HUES64 (cell line): Measurements from ENCODE around the gene HEPN1.

Experiments
- H3K27ac ChIP-seq: 2 replicates; pipeline ENCODE4 v1.7.0; 2013; ENCODE audit warnings: low read depth, low read length, inconsistent platforms
- H3K27me3 ChIP-seq: 2 replicates; pipeline ENCODE4 v1.6.1; 2013; ENCODE audit warnings: mild to moderate bottlenecking, low read length; ENCODE audit not compliant: insufficient read depth
- H3K36me3 ChIP-seq: 2 replicates; pipeline ENCODE4 v1.6.1; 2013; ENCODE audit warnings: mild to moderate bottlenecking, low read length; ENCODE audit not compliant: insufficient read depth
- H3K4me1 ChIP-seq: 2 replicates; pipeline ENCODE4 v1.6.1; 2013; ENCODE audit warnings: mild to moderate bottlenecking, low read length, moderate library complexity; ENCODE audit not compliant: insufficient read depth
- H3K4me3 ChIP-seq: 2 replicates; pipeline ENCODE4 v1.5.1; 2013; ENCODE audit warnings: mild to moderate bottlenecking, low read length, moderate library complexity
- H3K9ac ChIP-seq: 2 replicates; pipeline ENCODE4 v1.6.1; 2013; ENCODE audit warnings: mild to moderate bottlenecking, low read depth, low read length
- H3K9me3 ChIP-seq: 2 replicates; pipeline ENCODE4 v1.6.1; 2013; ENCODE audit warnings: low read depth, low read length; ENCODE audit not compliant: insufficient read depth
- WGBS: fragments of 150-250, 120-280 bp; methylation state at CpG from one replicate; pipeline ENCODE4 v1.1.7; 2013; ENCODE audit warnings: missing lambda C conversion rate; 5-methylcytosine and 5-hydroxymethylcytosine counted together

The HEPN1 gene

GRCh38 chr11:124886476-124886875 lies 32.6 kb upstream of the HEPN1 start:
- no peak overlapping the region for H3K4me3 ChIP-seq
- no peak overlapping the region for H3K27ac ChIP-seq
- H3K4me1 ChIP-seq: no peaks in the 10 kb centered on the region
- WGBS: 85% methylated on average over 10 of the region's 11 CpGs
- no peak overlapping the region for H3K9ac ChIP-seq
- H3K36me3 ChIP-seq: no peaks in the 10 kb centered on the region
- no peaks in the 10 kb centered on the region for H3K9me3 ChIP-seq
- H3K27me3 ChIP-seq: peaks cover 7% of the 10 kb centered on the region; the same call in 1 of the 2 replicates

DNA sequence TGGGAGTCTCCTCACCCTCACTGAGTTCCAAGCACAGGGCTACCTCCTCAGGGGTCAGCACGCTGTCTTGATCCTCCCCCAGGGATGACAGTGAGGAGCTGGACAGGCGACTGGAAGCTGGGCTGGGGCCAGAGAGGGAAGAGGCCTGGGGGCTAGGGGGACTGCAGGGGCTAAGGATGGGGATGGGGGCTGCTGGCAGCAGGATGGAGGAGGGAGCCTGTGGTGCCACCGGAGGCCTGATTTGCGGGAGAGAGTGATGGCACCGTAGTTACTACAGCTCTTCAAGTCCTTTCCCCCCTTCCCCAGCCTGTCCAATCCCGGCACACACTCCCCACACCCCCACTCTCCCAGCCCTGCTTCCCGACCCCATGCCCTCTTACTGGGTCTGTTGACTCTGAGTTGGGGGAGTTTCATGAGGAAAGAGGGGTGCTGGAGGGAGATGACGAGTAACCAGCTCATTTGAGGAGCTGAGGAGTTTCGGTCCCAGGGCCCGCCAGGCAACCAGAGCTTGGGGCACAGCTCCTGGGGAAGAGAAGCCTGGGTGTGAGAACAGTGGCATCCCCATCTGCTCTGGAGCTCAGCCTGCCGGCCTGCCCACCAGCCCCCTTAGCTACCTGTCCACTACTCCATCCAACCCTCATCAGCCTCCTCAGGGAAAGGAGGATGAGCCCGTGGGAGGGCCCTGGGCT lies 31.9 kb upstream of the HEPN1 start:
- 94% methylated on average over 12 of the region's 12 CpGs for WGBS

GRCh38 chr11:124887667-124888013 lies 31.4 kb upstream of the HEPN1 start:
- peaks cover 7% of the 10 kb centered on the region; the same call in 1 of the 2 replicates for H3K27me3 ChIP-seq
- H3K9ac ChIP-seq: no peak overlapping the region
- H3K36me3 ChIP-seq: no peaks in the 10 kb centered on the region
- no peak overlapping the region for H3K27ac ChIP-seq
- 96% methylated on average over 2 of the region's 3 CpGs for WGBS
- H3K4me3 ChIP-seq: no peak overlapping the region
- no peaks in the 10 kb centered on the region for H3K4me1 ChIP-seq
- H3K9me3 ChIP-seq: no peaks in the 10 kb centered on the region

More for the DNA sequence above, 31.9 kb upstream of the HEPN1 start:
- Histone ChIP-seq H3K4me3 (no peak overlapping the region), H3K27me3 (peaks cover 7% of the 10 kb centered on the region; the same call in 1 of the 2 replicates), H3K9me3 (no peaks in the 10 kb centered on the region), H3K27ac (no peak overlapping the region), H3K4me1 (no peaks in the 10 kb centered on the region), H3K9ac (no peak overlapping the region), H3K36me3 (no peaks in the 10 kb centered on the region)

DNA sequence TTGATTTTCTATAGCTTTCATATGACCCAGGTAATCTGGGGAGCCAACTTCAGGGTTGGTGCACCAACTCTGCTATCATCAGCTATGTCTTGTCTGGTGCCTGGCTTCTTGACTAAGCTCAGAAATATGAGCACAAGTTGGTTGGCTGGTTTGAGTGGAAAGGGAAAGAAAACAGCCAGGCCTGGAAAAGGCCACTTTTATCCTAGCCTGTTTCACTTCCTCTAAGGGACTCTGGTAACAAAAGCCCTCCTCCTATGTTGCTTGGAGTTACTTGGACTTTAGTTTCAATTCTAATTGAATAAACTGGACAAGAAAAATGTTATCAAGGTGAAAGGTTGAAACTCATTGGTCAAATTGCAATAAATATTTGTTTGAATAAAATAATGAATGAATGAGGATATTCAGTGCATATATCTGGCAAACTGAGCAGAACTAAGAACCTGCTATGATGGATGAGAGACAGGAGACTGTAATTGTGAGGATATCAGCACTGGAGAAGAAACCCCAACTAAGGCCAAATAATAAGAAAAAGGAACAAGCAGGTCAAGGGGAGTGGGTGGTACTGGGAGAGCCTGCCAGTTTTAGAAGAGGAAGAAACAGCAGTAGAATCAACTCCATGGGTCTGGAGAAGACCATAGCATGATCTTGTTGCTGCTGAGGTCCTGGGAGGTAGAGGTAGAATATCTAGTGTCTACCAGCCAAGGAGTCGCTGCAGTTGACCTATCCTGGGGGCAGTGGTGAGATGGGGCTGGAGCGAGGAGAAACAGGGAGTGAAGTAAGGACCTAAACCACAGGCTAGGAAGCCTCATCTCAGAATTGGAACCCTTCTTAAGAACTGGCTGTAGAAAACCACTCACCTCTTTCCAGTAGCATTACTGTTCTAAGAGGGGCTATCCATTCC lies 29.6 kb upstream of the HEPN1 start:
- Histone ChIP-seq H3K9ac (no peak overlapping the region), H3K4me1 (no peaks in the 10 kb centered on the region), H3K9me3 (no peaks in the 10 kb centered on the region), H3K36me3 (no peaks in the 10 kb centered on the region), H3K27ac (no peak overlapping the region), H3K27me3 (peaks cover 10% of the 10 kb centered on the region), H3K4me3 (no peak overlapping the region)
- 91% methylated on average over 2 of the region's 2 CpGs for WGBS

DNA sequence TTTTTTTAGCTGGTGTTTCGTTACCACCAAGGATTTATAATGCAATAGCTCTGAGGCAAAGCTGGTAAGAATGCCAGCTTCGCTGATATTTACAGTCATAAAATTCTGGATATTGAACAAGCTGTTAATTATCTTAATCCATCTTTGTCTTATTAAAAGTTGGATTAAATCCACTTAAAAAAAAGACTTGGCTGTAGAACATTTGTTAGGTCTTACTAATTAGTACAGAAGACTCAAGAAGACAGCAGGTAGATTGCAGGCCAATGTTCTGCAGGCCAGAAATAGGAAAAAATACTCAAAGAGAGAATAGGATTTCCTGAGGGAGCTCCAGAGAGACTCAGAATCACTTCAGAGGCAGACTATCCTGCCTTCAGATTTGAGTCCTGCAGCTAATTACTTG lies 28.9 kb upstream of the HEPN1 start:
- Histone ChIP-seq H3K9ac (no peak overlapping the region), H3K36me3 (no peaks in the 10 kb centered on the region), H3K27me3 (peaks cover 10% of the 10 kb centered on the region), H3K4me1 (no peaks in the 10 kb centered on the region), H3K9me3 (no peaks in the 10 kb centered on the region), H3K4me3 (no peak overlapping the region), H3K27ac (no peak overlapping the region)
- 100% methylated on average over 1 of the region's 2 CpGs for WGBS

- Histone ChIP-seq H3K9me3 (no peaks in the 10 kb centered on the region), H3K27me3 (peaks cover 10% of the 10 kb centered on the region), H3K4me3 (no peak overlapping the region), H3K4me1 (no peaks in the 10 kb centered on the region), H3K27ac (no peak overlapping the region), H3K9ac (no peak overlapping the region), H3K36me3 (no peaks in the 10 kb centered on the region)
- WGBS: 90% methylated on average over 9 of the region's 9 CpGs
Observed at GRCh38 chr11:124890683-124891372, 28.2 kb upstream of the HEPN1 start.

DNA sequence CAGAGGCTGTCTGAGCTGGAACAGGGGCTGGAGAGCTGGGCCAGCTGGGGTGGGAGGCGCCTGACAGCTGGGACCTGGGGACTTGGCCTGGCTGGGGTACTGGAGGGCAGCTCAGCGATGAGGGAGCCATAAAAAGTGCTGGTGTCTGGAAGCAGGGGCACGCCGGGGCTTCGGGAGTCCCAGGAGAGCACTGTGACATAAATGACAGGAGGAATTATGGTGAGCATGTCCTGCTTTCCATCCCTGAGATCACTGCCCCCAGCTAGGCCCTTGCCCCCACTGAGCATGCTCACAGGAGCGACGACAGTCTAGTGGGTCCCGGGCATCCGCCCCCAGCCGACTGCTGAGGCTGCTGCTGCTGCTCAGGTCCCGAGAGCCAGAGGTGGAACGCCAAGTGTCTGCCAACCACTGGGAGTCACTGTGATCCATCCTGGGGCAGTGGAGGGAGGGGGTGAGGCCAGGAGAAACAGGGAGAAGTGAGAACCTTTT lies 27.6 kb upstream of the HEPN1 start:
- Histone ChIP-seq H3K4me3 (no peak overlapping the region), H3K36me3 (no peaks in the 10 kb centered on the region), H3K27me3 (peaks cover 10% of the 10 kb centered on the region), H3K9me3 (no peaks in the 10 kb centered on the region), H3K4me1 (no peaks in the 10 kb centered on the region), H3K9ac (no peak overlapping the region), H3K27ac (no peak overlapping the region)
- WGBS: 72% methylated on average over 12 of the region's 12 CpGs

DNA sequence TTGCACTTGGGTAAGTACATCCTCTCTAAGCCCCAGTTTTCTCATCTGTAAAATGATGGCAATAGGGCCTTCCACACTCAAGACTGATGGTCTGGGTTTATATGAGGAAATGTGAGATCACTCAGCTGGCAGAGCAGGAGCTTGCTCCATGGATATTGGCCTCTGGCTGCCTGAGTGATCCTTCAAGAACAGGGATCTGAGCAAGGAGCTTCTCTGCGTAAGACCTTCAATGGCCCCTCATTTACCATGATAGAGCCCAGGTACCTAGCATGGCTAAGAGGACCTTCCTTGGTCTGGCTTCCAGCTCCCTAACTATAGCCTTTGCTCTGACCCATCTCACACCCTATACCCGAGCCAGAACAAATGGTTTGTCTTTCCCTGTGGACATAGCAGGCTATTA lies 26.9 kb upstream of the HEPN1 start:
- no peak overlapping the region for H3K9ac ChIP-seq
- H3K36me3 ChIP-seq: no peaks in the 10 kb centered on the region
- H3K27ac ChIP-seq: no peak overlapping the region
- no peaks in the 10 kb centered on the region for H3K4me1 ChIP-seq
- H3K27me3 ChIP-seq: peaks cover 10% of the 10 kb centered on the region
- H3K9me3 ChIP-seq: no peaks in the 10 kb centered on the region
- no peak overlapping the region for H3K4me3 ChIP-seq
- 89% methylated on average over 2 of the region's 2 CpGs for WGBS

DNA sequence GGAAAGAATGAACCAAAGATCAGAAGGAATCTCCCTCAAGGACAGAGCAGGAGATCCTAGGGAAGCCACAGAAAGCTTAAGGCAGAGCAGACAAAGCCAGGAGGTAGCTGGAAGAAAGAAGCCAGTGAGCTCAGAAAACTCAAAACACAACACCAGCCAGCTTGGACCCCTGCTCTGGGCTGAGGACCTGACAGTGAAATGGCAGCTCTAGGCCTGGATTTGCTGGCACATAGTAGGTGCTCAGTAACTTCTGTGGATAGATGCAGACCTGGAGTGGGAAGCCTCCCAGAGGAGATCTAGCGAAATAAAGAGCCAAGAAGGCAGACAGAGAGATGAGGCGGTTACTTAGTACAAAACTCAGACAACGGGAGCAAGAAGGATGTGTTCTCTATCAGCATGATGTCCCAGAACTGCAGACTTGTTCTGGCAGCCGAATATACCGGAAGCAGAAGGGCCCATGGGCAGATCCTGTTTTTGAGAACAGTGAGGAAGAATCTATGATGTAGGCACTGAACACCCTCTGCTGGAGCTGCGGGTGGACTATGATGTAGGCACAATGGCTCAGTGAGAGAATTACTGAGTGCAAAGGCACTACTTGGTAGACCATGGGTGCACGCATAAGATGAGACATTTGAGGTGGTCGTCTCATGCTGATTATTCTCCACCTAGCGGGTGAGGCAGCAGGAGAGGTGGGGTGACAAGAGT lies 26.1 kb upstream of the HEPN1 start:
- no peak overlapping the region for H3K9ac ChIP-seq
- no peaks in the 10 kb centered on the region; the same call in 1 of the 2 replicates for H3K4me1 ChIP-seq
- no peaks in the 10 kb centered on the region for H3K9me3 ChIP-seq
- no peak overlapping the region for H3K27ac ChIP-seq
- 94% methylated on average over 9 of the region's 9 CpGs for WGBS
- H3K4me3 ChIP-seq: no peak overlapping the region
- H3K27me3 ChIP-seq: peaks cover 10% of the 10 kb centered on the region
- no peaks in the 10 kb centered on the region for H3K36me3 ChIP-seq

DNA sequence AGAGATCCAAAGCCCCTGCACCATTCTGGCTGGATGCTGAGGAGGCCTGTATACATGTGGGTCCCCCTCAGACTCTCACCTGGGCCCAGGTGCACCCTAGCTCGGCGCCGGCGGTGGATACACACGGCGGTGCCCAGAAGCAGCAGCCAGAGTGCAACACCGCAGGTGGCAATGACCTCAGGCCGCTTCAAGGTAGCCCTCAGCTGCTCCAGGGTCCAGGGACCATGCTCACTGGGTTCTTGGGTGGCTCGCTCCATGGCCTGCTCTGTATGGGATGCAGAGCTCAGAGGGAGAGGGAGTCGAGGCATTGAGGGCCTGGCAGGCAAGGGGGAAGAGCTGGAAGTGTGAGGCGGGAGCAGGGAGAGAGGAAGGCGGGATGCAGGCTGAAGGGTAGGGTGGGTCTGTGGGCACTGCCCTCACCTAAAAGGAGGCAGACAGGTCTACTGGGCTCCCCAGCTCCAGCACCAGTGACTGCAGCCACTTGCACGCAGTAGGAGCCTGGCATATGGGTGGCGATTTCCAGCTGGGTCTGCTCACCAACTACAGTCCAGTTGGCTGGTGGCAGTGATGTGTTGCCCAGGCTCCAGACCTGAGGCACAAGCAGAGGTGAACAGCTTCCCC lies 25.2 kb upstream of the HEPN1 start:
- no peak overlapping the region for H3K4me3 ChIP-seq

More for the DNA sequence above, 25.2 kb upstream of the HEPN1 start:
- H3K36me3 ChIP-seq: no peaks in the 10 kb centered on the region
- H3K27ac ChIP-seq: no peak overlapping the region
- no peaks in the 10 kb centered on the region for H3K9me3 ChIP-seq
- WGBS: 90% methylated on average over 14 of the region's 14 CpGs
- no peak overlapping the region for H3K9ac ChIP-seq
- peaks cover 6% of the 10 kb centered on the region; the same call in 1 of the 2 replicates for H3K4me1 ChIP-seq
- H3K27me3 ChIP-seq: peaks cover 7% of the 10 kb centered on the region
